GM19372 (cell line): ENCODE data around the gene CKMT2.
"Not testable (repeated sequence)": the region's sequence is repeated elsewhere in the genome, so short reads cannot be mapped to it uniquely, and the experiment has no call there.

Experiments
- ATAC-seq: cut with Tn5 transposase; IDR thresholded peaks from one replicate; pipeline ENCODE4 v1.9.1; 2021; ENCODE audit warnings: mild to moderate bottlenecking, low read depth, moderate library complexity; ENCODE audit not compliant: unreplicated experiment

Gene CKMT2

DNA sequence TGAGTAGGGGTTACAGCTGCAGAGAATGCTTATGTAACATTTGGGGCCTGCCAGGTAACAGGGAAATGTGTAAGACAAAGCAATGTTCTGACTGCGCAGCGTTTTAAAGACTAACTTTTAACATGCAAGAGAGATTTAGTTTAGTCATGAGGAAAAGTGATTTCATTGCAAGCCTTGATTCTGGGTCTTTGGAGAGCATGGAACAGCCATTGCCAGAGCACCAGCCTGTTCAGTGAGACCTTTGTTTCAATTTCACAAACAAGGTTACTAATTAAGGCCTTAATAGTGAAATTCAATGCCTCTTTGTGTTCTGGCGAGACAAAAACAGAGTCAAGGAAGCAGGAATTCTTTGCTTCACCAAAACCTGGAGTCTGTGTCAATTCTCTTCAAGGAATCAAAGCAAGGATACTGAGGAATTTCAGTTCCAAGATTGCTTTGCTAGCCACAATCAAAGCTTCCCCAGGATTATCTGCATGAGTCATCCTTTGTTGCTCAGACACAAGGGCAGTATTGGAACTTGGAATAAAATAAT, 14.4 kb downstream of the CKMT2 start:
- ATAC-seq: no peak

- no peak for ATAC-seq
These were observed 16.1 kb downstream of the CKMT2 start for GRCh38 chr5:81249240-81249639.

DNA sequence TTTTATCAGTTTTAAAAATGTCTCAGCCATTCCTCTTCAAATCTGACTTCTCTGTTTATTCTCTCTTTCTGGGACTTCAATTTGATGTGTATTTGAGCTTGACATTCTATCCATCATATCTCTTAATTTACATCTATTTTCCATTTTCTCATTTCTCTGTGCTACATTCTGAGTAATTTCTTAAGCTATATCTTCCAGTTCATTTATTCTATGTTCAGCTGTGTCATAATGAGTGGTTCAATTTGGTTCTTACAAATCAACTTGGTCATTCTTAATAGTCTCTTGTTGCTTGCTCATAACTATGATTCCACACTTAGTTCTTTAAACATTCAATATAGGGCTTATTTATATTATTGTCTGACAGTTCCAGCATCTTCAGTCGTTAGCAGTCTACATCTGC, 16.9 kb downstream of the CKMT2 start:
- no peak for ATAC-seq

DNA sequence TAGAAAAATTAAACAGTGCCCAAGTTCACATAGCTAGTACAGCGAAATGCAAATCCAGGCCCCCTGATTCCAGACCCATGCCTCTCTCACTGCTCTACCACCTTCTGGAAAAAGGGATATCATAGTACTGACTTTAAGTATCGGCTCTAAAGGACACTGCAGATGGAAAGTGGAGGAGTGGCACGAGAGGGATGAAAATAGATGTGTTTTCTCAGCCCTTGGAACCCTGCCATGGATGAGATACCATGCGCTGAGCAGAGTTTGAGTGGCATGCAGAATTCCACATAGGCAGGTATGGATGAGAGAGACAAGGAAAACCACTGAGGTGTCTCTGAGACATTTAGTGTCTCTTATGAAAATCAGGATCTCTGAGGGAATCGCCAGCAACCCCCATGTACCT, 18.8 kb downstream of the CKMT2 start:
- no peak for ATAC-seq

DNA sequence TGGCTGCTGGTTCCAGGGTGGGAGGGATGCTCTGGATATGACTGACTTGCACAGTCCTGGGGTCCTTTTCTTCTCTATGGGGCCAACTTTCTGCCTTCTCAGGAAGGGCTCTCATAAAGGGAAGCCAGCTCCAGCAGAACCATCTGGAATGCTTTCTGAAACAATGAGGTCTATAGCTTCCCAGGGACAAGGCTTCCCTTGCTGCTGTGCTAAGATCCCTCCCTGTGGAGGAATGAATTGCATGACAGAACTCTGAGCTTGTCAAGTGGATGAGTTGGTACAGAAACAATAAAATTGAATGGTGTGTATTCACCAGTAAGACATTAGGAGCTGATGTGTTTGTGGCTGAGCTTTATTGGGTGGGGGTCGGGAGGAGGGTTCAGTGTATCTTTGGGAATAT, 19.8 kb downstream of the CKMT2 start:
- no peak for ATAC-seq

GRCh38 chr5:81253875-81254274, 20.8 kb downstream of the CKMT2 start:
- no peak for ATAC-seq

- no peak for ATAC-seq
These were observed 21.9 kb downstream of the CKMT2 start for GRCh38 chr5:81254886-81255559.

DNA sequence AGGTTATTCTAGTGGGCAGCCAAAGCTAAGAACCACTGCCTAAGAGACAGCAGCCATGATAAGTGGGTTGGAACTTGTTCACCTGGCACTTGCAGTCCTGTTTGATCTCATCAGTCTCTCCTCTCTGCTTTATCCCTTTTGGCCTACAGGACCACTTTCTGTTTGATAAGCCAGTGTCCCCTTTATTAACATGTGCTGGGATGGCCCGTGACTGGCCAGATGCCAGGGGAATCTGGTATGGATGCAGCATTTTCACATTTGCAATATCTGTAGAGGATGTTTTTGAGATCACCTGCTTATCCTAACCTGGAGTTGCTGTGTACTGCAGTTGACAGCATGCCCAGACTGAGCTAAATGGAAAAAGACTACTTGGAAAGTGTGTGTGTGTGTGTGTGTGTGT, 23.6 kb downstream of the CKMT2 start:
- no peak for ATAC-seq

GRCh38 chr5:81262796-81263195, 29.7 kb downstream of the CKMT2 start:
- not testable (repeated sequence) for ATAC-seq

DNA sequence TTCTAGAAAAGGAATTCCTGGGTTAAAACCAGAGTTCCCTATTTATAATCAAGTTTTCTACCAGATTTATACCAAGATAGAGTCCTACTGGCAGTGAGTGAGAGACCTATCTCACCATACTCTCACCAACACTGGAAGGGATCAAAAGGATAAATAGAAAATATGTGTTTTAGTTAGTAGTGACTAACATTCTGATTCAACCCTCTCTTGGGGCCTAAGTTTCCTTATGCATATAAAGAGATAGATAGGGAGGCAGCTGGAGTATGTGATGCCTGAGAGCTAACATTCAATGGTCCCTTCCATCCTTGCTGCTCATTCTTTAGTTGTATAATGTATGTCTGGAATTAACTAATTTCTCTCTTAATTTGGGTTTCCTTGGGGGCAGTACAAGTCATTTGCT, 32.0 kb downstream of the CKMT2 start:
- ATAC-seq: no peak

- ATAC-seq: no peak
These were observed 35.5 kb downstream of the CKMT2 start for GRCh38 chr5:81268521-81269196.

GRCh38 chr5:81269751-81270393, 36.8 kb downstream of the CKMT2 start:
- ATAC-seq: no peak

DNA sequence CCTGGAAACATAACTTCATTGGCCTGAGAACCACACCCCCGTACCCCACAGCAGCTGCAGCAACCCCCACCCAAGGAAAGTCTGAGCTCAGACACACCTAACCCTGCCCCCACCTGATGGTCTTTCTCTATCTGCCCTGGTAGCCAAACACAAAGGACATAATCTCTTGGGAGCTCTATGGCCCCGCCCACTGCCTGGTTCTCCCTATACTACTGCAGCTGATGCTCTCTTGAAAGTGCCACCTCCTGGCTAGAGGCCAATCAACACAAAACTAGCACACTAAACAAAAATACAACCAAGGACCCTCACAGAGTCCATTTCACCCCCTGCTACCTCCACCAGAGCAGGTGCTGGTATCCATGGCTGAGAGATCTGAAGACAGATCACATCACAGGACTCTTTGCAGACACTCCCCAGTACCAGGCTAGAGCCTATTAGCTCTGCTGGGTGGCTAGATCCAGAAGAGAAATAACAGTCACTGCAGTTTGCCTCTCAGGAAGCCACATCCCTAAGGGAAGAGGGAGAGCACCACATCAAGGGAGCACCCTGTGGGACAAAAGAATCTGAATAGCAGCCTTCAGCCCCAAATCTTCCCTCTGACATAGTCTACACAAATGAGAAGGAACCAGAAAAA, 37.4 kb downstream of the CKMT2 start:
- not testable (repeated sequence) for ATAC-seq

DNA sequence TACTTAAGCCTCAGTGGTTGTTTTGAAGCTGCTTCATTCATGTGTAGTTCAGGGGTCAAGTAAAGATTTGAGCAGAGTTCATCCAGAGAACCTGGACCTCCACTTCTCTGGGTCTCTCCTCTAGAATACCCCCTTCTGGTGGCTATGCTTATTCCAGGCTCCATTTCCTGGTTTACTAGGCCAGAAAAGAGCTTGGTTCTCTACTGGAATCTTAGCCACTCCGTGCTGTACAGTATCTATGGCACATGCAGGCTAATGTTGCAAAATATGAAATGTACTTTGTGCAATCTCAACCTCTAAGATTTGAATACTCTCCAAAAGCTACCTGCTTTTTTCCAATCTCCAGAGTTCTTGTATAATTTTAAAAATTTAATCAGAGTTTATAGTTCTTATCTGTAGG, 50.9 kb downstream of the CKMT2 start:
- no peak for ATAC-seq

- ATAC-seq: no peak
These were observed 53.0 kb downstream of the CKMT2 start for GRCh38 chr5:81286059-81286617.

GRCh38 chr5:81288021-81288433, 54.9 kb downstream of the CKMT2 start:
- no peak for ATAC-seq

- no peak for ATAC-seq
These were observed 57.0 kb downstream of the CKMT2 start for GRCh38 chr5:81290146-81290545.

DNA sequence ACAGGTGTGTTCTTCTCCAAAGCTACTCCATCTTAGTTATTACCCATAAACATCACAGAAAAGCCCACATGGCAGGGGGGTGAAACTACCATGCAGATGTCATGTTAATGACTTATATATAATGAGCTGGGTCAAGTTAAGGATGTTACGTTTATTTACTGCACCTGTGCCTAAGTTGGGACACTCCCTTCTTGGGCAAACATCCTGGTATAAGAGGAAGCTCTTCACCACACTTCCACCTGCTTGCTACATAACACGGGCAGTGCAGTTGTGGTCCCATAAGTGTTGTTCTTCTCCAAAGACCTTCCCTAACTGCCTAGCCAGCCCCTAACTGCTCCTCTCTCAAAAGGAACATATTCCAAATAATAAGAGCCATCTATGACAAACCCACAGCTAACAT, 59.0 kb downstream of the CKMT2 start:
- no peak for ATAC-seq

- not testable (repeated sequence) for ATAC-seq
These were observed 60.9 kb downstream of the CKMT2 start for GRCh38 chr5:81294021-81294420.

- no peak for ATAC-seq
These were observed 64.4 kb downstream of the CKMT2 start for GRCh38 chr5:81297531-81297930.

DNA sequence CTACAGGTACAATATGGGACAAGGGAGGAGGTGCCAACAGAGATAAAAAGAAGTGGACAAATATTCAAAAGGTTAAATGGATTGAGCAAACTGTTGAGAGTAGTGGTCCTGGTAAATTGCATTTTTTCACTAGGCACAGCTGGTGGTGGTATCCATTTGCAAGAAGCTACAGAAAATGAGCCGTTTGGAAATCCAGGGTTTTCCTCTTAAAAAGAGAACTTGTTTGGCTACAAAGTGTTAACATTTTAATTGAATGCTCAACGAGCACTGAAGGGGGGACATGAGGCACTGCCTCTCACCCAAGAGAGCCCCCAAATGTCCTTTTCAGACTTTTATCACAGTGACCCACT, 67.8 kb downstream of the CKMT2 start:
- no peak for ATAC-seq
